ENCODE measurements around the gene FBH1. TPM values are rescaled to one million over a fixed set of nuclear protein-coding genes. Genes with fewer than 3 reads are reported as not detected.

FBH1 gene
- total and polyA plus RNA-seq, 2 experiments from 2014 or later = 62.5 to 90.8 TPM

- no peaks in the 10 kb centered on the region for H3K4me1 Mint-ChIP-seq
- ATAC-seq = no peak
- peaks cover 49% of the 10 kb centered on the region for H3K36me3 ChIP-seq (ENCODE audit: insufficient read depth)
Measured at GRCh38 chr10:5913736-5914135, 23.7 kb downstream of the FBH1 start.

More at GRCh38 chr10:5913736-5914135, 23.7 kb downstream of the FBH1 start:
- H3K27ac Mint-ChIP-seq = no peak overlapping the region
- H3K4me3 ChIP-seq = no peak overlapping the region
- H3K27ac ChIP-seq (ENCODE audit: low read depth) = no peak overlapping the region
- TF ChIP-seq EZH2phosphoT487 (IDR thresholded peaks at IDR 0.05; ENCODE audit: unreplicated experiment) (no peak), NANOG (IDR thresholded peaks at IDR 0.05; ENCODE audit: borderline replicate concordance) (no peak), EZH2 (IDR thresholded peaks at IDR 0.05; ENCODE audit: low read depth, unreplicated experiment) (no peak), ZNF114 (CRISPR knock-in tag; IDR thresholded peaks at IDR 0.05) (no peak), JUNB (IDR thresholded peaks at IDR 0.05; ENCODE audit: unreplicated experiment) (no peak), ZNF462 (CRISPR knock-in tag; IDR thresholded peaks at IDR 0.05) (no peak), CREB1 (CRISPR knock-in tag; IDR thresholded peaks at IDR 0.05; ENCODE audit: low read depth) (no peak), ZNF331 (CRISPR knock-in tag; IDR thresholded peaks at IDR 0.05; ENCODE audit: low read depth) (no peak), STAT1 (IDR thresholded peaks at IDR 0.05; ENCODE audit: unreplicated experiment) (no peak), ETS1 (IDR thresholded peaks at IDR 0.05) (no peak), CTCF (conservative IDR thresholded peaks at IDR 0.05; ENCODE audit: low read depth in 2 of 2) (no peak), REST (IDR thresholded peaks at IDR 0.05; ENCODE audit: unreplicated experiment) (no peak), POLR2AphosphoS5 (IDR thresholded peaks at IDR 0.05; ENCODE audit: low read depth) (no peak)
- no peaks in the 10 kb centered on the region for H3K9me2 ChIP-seq (ENCODE audit: insufficient read depth)
- H3K27me3 Mint-ChIP-seq (ENCODE audit: insufficient read depth, low read depth, poor library complexity) = peaks cover 6% of the 10 kb centered on the region
- H3K36me3 Mint-ChIP-seq (ENCODE audit: low read depth) = peaks cover 80% of the 10 kb centered on the region
- H3F3A ChIP-seq (replicated peaks; ENCODE audit: low read depth) = no peaks in the 10 kb centered on the region
- H4K20me1 ChIP-seq (replicated peaks; ENCODE audit: insufficient read depth) = peaks cover 11% of the 10 kb centered on the region; the same call in 1 of the 2 replicates
- H3K27me3 ChIP-seq (ENCODE audit: insufficient read depth) = no peaks in the 10 kb centered on the region
- H3K4me1 ChIP-seq (ENCODE audit: insufficient read depth) = no peaks in the 10 kb centered on the region
- no peak for DNase-seq (ENCODE audit: low spot score)
- no peaks in the 10 kb centered on the region for H3K79me2 ChIP-seq (replicated peaks; ENCODE audit: insufficient read depth)
- no peak overlapping the region for H3K4me2 ChIP-seq
- no peak overlapping the region for H2AFZ ChIP-seq
- no peak overlapping the region for H3K4me3 Mint-ChIP-seq
- no peaks in the 10 kb centered on the region for H3K9me3 Mint-ChIP-seq
